HG03565 (cell line): ENCODE data around the gene TSSC4.

ENCODE experiments used
- ATAC-seq: cut with Tn5 transposase; IDR thresholded peaks from one replicate; pipeline ENCODE4 v1.9.1; 2021; ENCODE audit warnings: mild to moderate bottlenecking, moderate library complexity; ENCODE audit not compliant: unreplicated experiment

TSSC4 gene

GRCh38 chr11:2368851-2369180 is 31.7 kb upstream of the TSSC4 start:
- no peak for ATAC-seq

GRCh38 chr11:2369320-2369719 is 31.2 kb upstream of the TSSC4 start:
- no peak for ATAC-seq

GRCh38 chr11:2369896-2370295 is 30.7 kb upstream of the TSSC4 start:
- no peak for ATAC-seq

- no peak for ATAC-seq
These were observed 25.9 kb upstream of the TSSC4 start for GRCh38 chr11:2374456-2375201.

GRCh38 chr11:2375341-2375853 is 25.2 kb upstream of the TSSC4 start:
- ATAC-seq = no peak

GRCh38 chr11:2375964-2376551 is 24.5 kb upstream of the TSSC4 start:
- no peak for ATAC-seq

- ATAC-seq = no peak
These were observed 23.6 kb upstream of the TSSC4 start, which contains the start of gene CD81 for GRCh38 chr11:2376751-2377451. CD81 (plus strand) TSS chr11:2377310; CDS start chr11:2377550, 240 bp downstream.

GRCh38 chr11:2377511-2378443 is 22.8 kb upstream of the TSSC4 start:
- ATAC-seq = no peak

GRCh38 chr11:2378527-2379210 is 21.9 kb upstream of the TSSC4 start:
- no peak for ATAC-seq

- no peak for ATAC-seq
These were observed 20.9 kb upstream of the TSSC4 start for GRCh38 chr11:2379466-2380174.

GRCh38 chr11:2380396-2380795 is 20.2 kb upstream of the TSSC4 start:
- no peak for ATAC-seq

- no peak for ATAC-seq
These were observed 19.7 kb upstream of the TSSC4 start for GRCh38 chr11:2380807-2381350.

- ATAC-seq = no peak
These were observed 18.9 kb upstream of the TSSC4 start for GRCh38 chr11:2381494-2382128.

GRCh38 chr11:2382129-2382517 is 18.4 kb upstream of the TSSC4 start:
- no peak for ATAC-seq

GRCh38 chr11:2382936-2383851 is 17.4 kb upstream of the TSSC4 start:
- no peak for ATAC-seq

GRCh38 chr11:2383852-2384804 is 16.4 kb upstream of the TSSC4 start:
- no peak for ATAC-seq
